ENCODE results near the gene TMEM131. TPM values are rescaled to one million over a fixed set of nuclear protein-coding genes. Genes with fewer than 3 reads are reported as not detected.

TMEM131 gene
- total RNA-seq, 1 donor from 2014 or later, result 35.3 TPM

GRCh38 chr2:97715951-97716694 lies 279.6 kb downstream of the TMEM131 start:
- no peaks in the 10 kb centered on the region for H4K20me1 ChIP-seq (ENCODE audit: insufficient read depth, low read length)
- TF ChIP-seq CTCF (IDR thresholded peaks at IDR 0.05; ENCODE audit: insufficient read depth, low read depth, low read length), result no peak
- no peak for TF ChIP-seq EZH2 (IDR thresholded peaks at IDR 0.05; ENCODE audit: insufficient read depth, low read length)
- H3K27me3 ChIP-seq (ENCODE audit: insufficient read depth, low read length), result no peaks in the 10 kb centered on the region
- Mint-ChIP-seq H3K4me1 (ENCODE audit: low read depth, unreplicated experiment) (peaks cover 4% of the 10 kb centered on the region), H3K27me3 (ENCODE audit: low read depth, unreplicated experiment) (peaks cover 39% of the 10 kb centered on the region), H3K9me3 (ENCODE audit: unreplicated experiment) (no peaks in the 10 kb centered on the region), H3K27ac (ENCODE audit: unreplicated experiment) (no peak overlapping the region), H3K36me3 (ENCODE audit: low read depth, unreplicated experiment) (no peaks in the 10 kb centered on the region), H3K4me3 (ENCODE audit: unreplicated experiment) (no peak overlapping the region)
- no peak overlapping the region for H3K4me3 ChIP-seq (ENCODE audit: insufficient read depth, low read depth, low read length)
- H3K4me2 ChIP-seq (ENCODE audit: low read length), result no peak overlapping the region
- no peak overlapping the region for H3K27ac ChIP-seq (ENCODE audit: low read depth, low read length)
- no peaks in the 10 kb centered on the region for H3K4me1 ChIP-seq (ENCODE audit: insufficient read depth, low read length)
- no peak for DNase-seq (ENCODE audit: low read depth)
- H3K9ac ChIP-seq (ENCODE audit: low read length), result no peak overlapping the region
- no peaks in the 10 kb centered on the region for H3K9me3 ChIP-seq (ENCODE audit: insufficient read depth, low read depth, low read length)
- H3K79me2 ChIP-seq (ENCODE audit: insufficient read depth, low read length), result no peaks in the 10 kb centered on the region
- no peak for FAIRE-seq
- H2AFZ ChIP-seq (ENCODE audit: low read depth, low read length), result no peak overlapping the region
- H3K36me3 ChIP-seq (ENCODE audit: insufficient read depth, low read length), result no peaks in the 10 kb centered on the region

DNA sequence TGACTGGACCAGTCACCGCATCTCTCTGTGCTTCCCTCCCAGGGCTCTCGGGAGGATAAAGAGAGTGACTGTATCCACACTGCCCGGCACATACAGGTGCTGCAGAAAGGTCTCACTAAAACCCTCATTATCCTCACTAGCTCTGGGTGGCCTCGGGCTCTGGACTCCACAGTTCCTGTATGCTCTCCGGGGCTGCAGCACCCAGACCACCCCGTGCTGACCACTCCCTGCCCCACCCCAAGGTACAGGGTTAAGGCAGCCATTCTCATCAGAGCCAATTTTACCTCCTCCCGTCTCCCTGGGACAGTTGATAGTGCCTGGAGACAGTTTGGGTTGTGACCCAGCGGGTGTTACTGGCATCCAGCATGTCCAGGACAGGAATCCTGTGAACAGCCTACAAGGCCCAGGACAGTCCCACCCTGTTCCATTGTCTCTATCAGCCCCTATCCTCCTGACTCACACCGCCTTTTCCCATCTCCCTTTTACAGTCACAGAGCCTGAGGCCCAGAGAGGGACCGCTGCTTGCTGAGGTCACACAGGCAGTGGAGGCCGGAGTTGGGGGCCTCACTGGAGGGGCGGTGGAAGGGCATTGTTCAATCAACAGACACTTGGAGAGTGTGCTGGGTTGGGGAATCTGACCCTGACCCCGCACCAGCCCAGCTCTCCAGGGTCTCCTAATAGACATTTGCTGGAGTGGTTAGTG lies 280.6 kb downstream of the TMEM131 start:
- Mint-ChIP-seq H3K36me3 (ENCODE audit: low read depth, unreplicated experiment) (no peaks in the 10 kb centered on the region), H3K27me3 (ENCODE audit: low read depth, unreplicated experiment) (peaks cover 38% of the 10 kb centered on the region), H3K9me3 (ENCODE audit: unreplicated experiment) (no peaks in the 10 kb centered on the region), H3K27ac (ENCODE audit: unreplicated experiment) (no peak overlapping the region), H3K4me1 (ENCODE audit: low read depth, unreplicated experiment) (peaks cover 4% of the 10 kb centered on the region), H3K4me3 (ENCODE audit: unreplicated experiment) (no peak overlapping the region)
- no peak for TF ChIP-seq CTCF (IDR thresholded peaks at IDR 0.05; ENCODE audit: insufficient read depth, low read depth, low read length)
- no peak for TF ChIP-seq EZH2 (IDR thresholded peaks at IDR 0.05; ENCODE audit: insufficient read depth, low read length)
- H3K4me3 ChIP-seq (ENCODE audit: insufficient read depth, low read depth, low read length), result no peak overlapping the region
- H3K9me3 ChIP-seq (ENCODE audit: insufficient read depth, low read depth, low read length), result no peaks in the 10 kb centered on the region
- H3K27ac ChIP-seq (ENCODE audit: low read depth, low read length), result no peak overlapping the region
- H2AFZ ChIP-seq (ENCODE audit: low read depth, low read length), result no peak overlapping the region
- H3K4me1 ChIP-seq (ENCODE audit: insufficient read depth, low read length), result no peaks in the 10 kb centered on the region
- H3K79me2 ChIP-seq (ENCODE audit: insufficient read depth, low read length), result no peaks in the 10 kb centered on the region
- DNase-seq (ENCODE audit: low read depth) (no peak), FAIRE-seq (no peak)
- H3K27me3 ChIP-seq (ENCODE audit: insufficient read depth, low read length), result no peaks in the 10 kb centered on the region
- no peak overlapping the region for H3K4me2 ChIP-seq (ENCODE audit: low read length)
- no peaks in the 10 kb centered on the region for H4K20me1 ChIP-seq (ENCODE audit: insufficient read depth, low read length)
- no peak overlapping the region for H3K9ac ChIP-seq (ENCODE audit: low read length)
- H3K36me3 ChIP-seq (ENCODE audit: insufficient read depth, low read length), result no peaks in the 10 kb centered on the region

Data from astrocyte (in vitro differentiated cells and primary cell).